ENCODE measurements around the gene VWA1. TPM values are rescaled to one million over a fixed set of nuclear protein-coding genes. Genes with fewer than 3 reads are reported as not detected.

VWA1 gene
- total and polyA plus RNA-seq, 2 of the 4 experiments (the other 2 are of a cell fraction), result 1.1 to 6.1 TPM

- TF ChIP-seq ELK1 (IDR thresholded peaks at IDR 0.05; ENCODE audit: borderline replicate concordance, low read depth, low read length) (no peak), NFE2L2 (IDR thresholded peaks at IDR 0.05; ENCODE audit: low read depth, low read length) (no peak)
- no peak overlapping the region for H2BK120ac ChIP-seq (ENCODE audit: low read depth, low read length)
- no peak overlapping the region for H2BK5ac ChIP-seq (ENCODE audit: low read depth, low read length, poor library complexity, severe bottlenecking)
- H4K5ac ChIP-seq (ENCODE audit: low read depth, low read length), result peak overlapping the region; percentile 73
- H3K23ac ChIP-seq (ENCODE audit: low read depth, low read length), result no peak overlapping the region
- DNase-seq, result no peak
- no peak overlapping the region for H2BK15ac ChIP-seq (ENCODE audit: low read depth, low read length)
- no peak overlapping the region for H2AK9ac ChIP-seq (replicated peaks; ENCODE audit: low read depth, low read length, poor library complexity)
- no peak overlapping the region for H3K56ac ChIP-seq (ENCODE audit: extremely low read depth, insufficient read depth, low read length)
- H3K18ac ChIP-seq (ENCODE audit: low read depth, low read length), result no peak overlapping the region
- H3K36me3 ChIP-seq (ENCODE audit: control insufficient read depth, insufficient read depth, low read length), result no peaks in the 10 kb centered on the region
- H4K91ac ChIP-seq (ENCODE audit: insufficient read depth, low read depth, low read length), result no peak overlapping the region
- no peak overlapping the region for H3K9ac ChIP-seq (ENCODE audit: low read depth, low read length)
- 0 out of 2 replicates have a peak, but pooled peaks cover 7% of the 10 kb centered on the region for H3K9me1 ChIP-seq (ENCODE audit: insufficient read depth, low read length)
- intact Hi-C loops (cut with micrococcal nuclease) (no loop called here), dilution Hi-C loops (cut with HindIII; ENCODE audit: low sequenced_read_pairs, unreplicated experiment) (no loop called here), in situ Hi-C loops (cut with MboI; ENCODE audit: low sequenced_read_pairs) (no loop called here)
- 0 out of 4 replicates have a peak overlapping the region, but pooled peaks have one; percentile 16 to 60 for H4K8ac ChIP-seq (ENCODE audit: low read depth in 2 of 2, low read length in 2 of 2)
- H3K4ac ChIP-seq (ENCODE audit: low read depth, low read length), result no peak overlapping the region
- H3K27me3 ChIP-seq (ENCODE audit: control insufficient read depth, insufficient read depth, low read length), result no peaks in the 10 kb centered on the region; the same call in 1 of the 2 replicates
- peak overlapping the region; percentile 82 for H2AFZ ChIP-seq (replicated peaks; ENCODE audit: low read length, poor library complexity)
- BruUV-seq (replicated peaks), result no TSS peak
- no peak overlapping the region for H3K4me3 ChIP-seq (ENCODE audit: insufficient read depth, low read depth, low read length)
- no peak overlapping the region for H3K27ac ChIP-seq (ENCODE audit: insufficient read depth, low read length)
- POLR2A ChIA-PET (ENCODE audit: unreplicated experiment), result no interaction called here
- 79% methylated on average over 16 of the region's 28 CpGs; no CpG with 5 or more reads in 1 of the 2 experiments for WGBS, 2 experiments (ENCODE audit: extremely low coverage in 2 of 2, insufficient read length in 1 of 2)
- no peaks in the 10 kb centered on the region for H4K20me1 ChIP-seq (ENCODE audit: insufficient read depth, low read length)
- 0 out of 2 replicates have a peak overlapping the region, but pooled peaks have one; percentile 60 for H2AK5ac ChIP-seq (ENCODE audit: low read depth, low read length)
- H3K9me3 ChIP-seq (ENCODE audit: control insufficient read depth, insufficient read depth, low read length), result no peaks in the 10 kb centered on the region
- H3K79me1 ChIP-seq (ENCODE audit: low read depth in 1 of 2, low read length in 2 of 2), result 0 out of 4 replicates have a peak, but pooled peaks cover 0 to 3% of the 10 kb centered on the region in 2 experiments
- ATAC-seq (ENCODE audit: low read depth), result no peak
- no peak overlapping the region for H3K14ac ChIP-seq (replicated peaks; ENCODE audit: low read depth, low read length)
- H2BK20ac ChIP-seq (ENCODE audit: low read depth, low read length), result no peak overlapping the region
- CTCF ChIA-PET, result no interaction called here
- peaks cover 25% of the 10 kb centered on the region for H3K4me1 ChIP-seq (ENCODE audit: control insufficient read depth, insufficient read depth, low read length)
- H3K4me2 ChIP-seq (ENCODE audit: low read depth, low read length), result no peak overlapping the region
Observed at GRCh38 chr1:1432274-1432950, 3.1 kb upstream of the VWA1 start.

Measured in IMR-90 (cell line).